GM21576 (cell line): Measurements from ENCODE around the gene TXNIP.

ENCODE experiments used
- ATAC-seq: cut with Tn5 transposase; IDR thresholded peaks from one replicate; pipeline ENCODE4 v1.9.1; 2021; ENCODE audit warnings: mild to moderate bottlenecking, moderate library complexity; ENCODE audit not compliant: unreplicated experiment

The TXNIP gene

GRCh38 chr1:146012703-146013558 is 16.6 kb upstream of the TXNIP start:
- no peak for ATAC-seq

- ATAC-seq = no peak
Observed at GRCh38 chr1:146010126-146010738, 13.9 kb upstream of the TXNIP start.

GRCh38 chr1:146007489-146008133 is 11.2 kb upstream of the TXNIP start:
- no peak for ATAC-seq

- ATAC-seq = no peak
Observed at GRCh38 chr1:146001709-146002108, 5.3 kb upstream of the TXNIP start.

- no peak for ATAC-seq
Observed at GRCh38 chr1:145999321-146000024, 3.1 kb upstream of the TXNIP start.

GRCh38 chr1:145997718-145998023 is 1.3 kb upstream of the TXNIP start:
- ATAC-seq = no peak

- ATAC-seq = peak; percentile 35
Observed at GRCh38 chr1:145997016-145997717, 788 bp upstream of the TXNIP start.

GRCh38 chr1:145995964-145996432 is 381 bp downstream of the TXNIP start:
- ATAC-seq = no peak

- no peak for ATAC-seq
Observed at GRCh38 chr1:145995148-145995881, 1.1 kb downstream of the TXNIP start.

GRCh38 chr1:145994391-145995120 is 1.8 kb downstream of the TXNIP start:
- no peak for ATAC-seq

GRCh38 chr1:145993618-145994390 is 2.6 kb downstream of the TXNIP start:
- no peak for ATAC-seq

GRCh38 chr1:145992958-145993617 is 3.3 kb downstream of the TXNIP start:
- no peak for ATAC-seq

GRCh38 chr1:145992502-145992936 is 3.9 kb downstream of the TXNIP start:
- ATAC-seq = no peak

- ATAC-seq = no peak
Observed at GRCh38 chr1:145991735-145992412, 4.5 kb downstream of the TXNIP start.

- ATAC-seq = no peak
Observed at GRCh38 chr1:145990249-145990855, 6.0 kb downstream of the TXNIP start.

GRCh38 chr1:145988773-145989172 is 7.6 kb downstream of the TXNIP start:
- ATAC-seq = no peak

- no peak for ATAC-seq
Observed at GRCh38 chr1:145987926-145988325, 8.5 kb downstream of the TXNIP start.
